Left cardiac atrium (tissue), 4 donors: ENCODE results near the gene RASD1. TPM values are rescaled to one million over a fixed set of nuclear protein-coding genes. Genes with fewer than 3 reads are reported as not detected.
A peak's percentile ranks its signal among the peaks of the same experiment; 100 is the strongest.

Experiments
- ATAC-seq, 2 donors: fragments of 200-7000 bp; cut with Tn5 transposase; one replicate each; pipeline ENCODE4 v1.9.1; 2020; ENCODE audit warnings: mild to moderate bottlenecking in 2 of 2, moderate library complexity in 2 of 2
- DNase-seq: peaks from one replicate; pipeline ENCODE4 v3.0.0-alpha.2; 2020
- intact Hi-C, 2 donors: fragments of 100-400 bp; cut with DNase I; formaldehyde crosslinking; loops; one replicate each; pipeline versions ENCODE4 v1.14.1 to v1.15.1; 2022 to 2023
- total RNA-seq, 2 donors: library from RNA; stranded (reverse); fragmentation: NEBNext Ultra II Directional; extraction: Animal tissue kit (Norgen Biotek cat#: 25700); gene quantifications; one replicate each; pipeline ENCODE4 v1.2.1, GENCODE V29; 2021
- donor health status: DM: no; HTN: yes; CAD: no.
- donor health status: DM: no; HTN: yes; CAD: no; lungs with severe emphysema.
- donor health status: DM: yes; HTN: yes; CAD: no.
- donor health status: Dilated cardiomyopathy.

Gene RASD1
- total RNA-seq, 2 donors from 2014 or later = 35.3 to 55.1 TPM

DNA sequence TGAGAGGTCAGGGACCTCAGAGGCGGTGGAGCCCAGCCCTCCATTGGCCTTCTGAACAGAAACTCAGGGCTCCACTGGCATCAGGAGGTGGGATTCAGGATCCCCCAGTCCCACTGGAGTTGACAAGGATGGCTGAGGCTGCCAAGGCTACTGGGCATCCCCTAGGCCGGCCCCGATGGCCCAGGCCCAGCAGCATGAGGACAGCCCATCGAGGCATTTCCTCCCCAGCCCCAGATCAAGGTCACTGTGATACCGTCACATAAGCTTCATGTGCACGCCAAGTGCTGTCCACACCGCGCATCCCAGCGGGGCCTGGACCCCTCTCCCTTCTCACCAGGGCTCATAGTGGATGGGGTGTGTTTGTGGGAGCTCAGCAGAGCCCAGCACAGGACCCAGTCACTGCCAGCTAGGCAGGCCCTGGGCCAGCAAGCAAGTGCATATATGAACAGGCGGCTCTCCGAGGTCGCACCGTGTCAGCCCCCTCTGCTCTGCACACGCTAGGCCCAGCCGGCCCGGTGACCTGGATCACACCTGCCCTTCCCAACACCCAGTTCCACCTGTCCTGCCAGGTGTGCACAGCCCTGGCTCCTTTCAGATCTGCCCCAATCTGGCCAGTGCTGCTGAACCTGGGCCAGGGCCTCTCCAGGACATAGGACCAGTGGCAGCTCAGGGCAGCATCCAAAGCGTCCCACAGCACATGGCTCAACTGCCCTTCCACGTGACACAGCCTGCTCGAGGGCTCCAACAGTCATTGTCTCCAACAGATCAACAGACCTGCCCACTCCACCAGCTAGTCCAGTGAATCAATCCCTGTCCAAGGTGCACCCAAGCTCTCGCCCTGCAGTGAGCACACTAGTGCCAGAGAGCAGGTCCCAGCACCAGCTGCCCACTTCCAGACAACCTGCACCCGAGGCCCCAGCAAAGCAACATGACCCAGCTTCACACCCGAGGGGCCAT is 32.8 kb upstream of the RASD1 start:
- intact Hi-C loops = no loop called here
- ATAC-seq = peak; percentile 36 to 43
- peak; percentile 24 for DNase-seq

DNA sequence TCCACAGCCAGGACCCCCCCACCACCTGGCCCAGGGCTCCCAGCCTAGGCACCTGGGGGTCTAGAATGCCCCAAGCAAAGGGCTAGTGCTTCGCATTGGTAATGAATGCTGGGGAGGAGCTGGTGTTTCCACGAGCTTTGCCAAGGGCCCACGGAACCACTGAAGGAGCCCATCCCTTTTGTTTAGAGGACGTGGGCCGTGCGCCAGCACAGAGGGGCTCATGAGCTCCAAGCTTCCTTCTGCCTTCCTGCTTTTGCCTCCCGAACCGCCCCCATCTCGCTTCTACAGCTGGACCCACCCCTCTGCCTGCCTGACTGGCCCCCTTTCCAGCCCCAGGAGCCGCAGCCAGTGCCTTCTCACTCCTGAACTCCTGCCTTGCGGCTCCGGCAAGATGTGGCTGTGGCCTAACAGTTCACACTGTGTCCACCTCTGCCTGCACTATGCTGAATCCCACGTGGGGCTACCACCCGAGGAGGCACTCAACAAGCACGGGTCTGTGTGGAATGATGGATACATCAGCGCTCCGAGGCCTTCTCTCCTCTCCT is 31.8 kb upstream of the RASD1 start:
- ATAC-seq (no peak), DNase-seq (peak; percentile 23)
- intact Hi-C loops = no loop called here

DNA sequence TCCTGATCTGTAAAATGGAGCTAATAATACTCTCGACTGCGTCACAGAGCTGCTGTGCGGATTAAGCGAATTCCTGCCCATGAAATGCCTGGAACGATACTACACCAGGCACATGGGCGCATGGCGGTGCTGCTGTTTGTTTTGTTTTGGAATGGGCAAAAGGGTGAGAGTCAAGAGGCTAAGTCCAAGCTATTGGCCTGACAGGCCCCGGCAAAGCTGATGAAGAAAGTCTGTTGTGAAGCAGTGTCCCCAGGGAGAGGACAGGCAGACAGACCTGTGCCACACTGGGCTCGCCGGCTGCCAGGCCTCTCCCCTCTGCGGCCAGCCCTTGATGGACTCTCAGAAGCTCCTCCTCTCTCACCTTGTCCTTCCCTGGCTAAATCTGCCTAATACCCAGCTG is 31.3 kb upstream of the RASD1 start:
- ATAC-seq (peak; percentile 50 to 66), DNase-seq (peak; percentile 15)
- intact Hi-C loops = no loop called here

DNA sequence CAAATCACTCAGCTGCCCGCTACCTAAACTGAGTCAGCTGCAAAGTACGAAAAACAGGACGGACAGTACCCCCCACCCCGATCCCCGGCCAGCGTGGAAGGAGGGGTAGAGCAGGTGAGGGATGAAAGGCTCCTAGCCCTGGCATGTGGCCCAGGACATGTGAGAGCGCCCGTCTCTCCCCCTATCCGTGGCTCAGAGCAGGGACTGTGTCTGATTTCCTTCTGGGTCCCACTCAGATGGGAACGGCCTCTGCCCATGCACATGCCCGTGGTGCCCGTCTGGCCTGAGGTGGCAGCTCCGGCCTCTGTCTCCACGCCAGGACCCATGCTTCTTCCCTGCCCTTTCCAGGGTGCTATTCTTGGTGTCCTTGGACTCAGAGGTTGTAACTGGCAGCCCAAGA is 30.2 kb upstream of the RASD1 start:
- ATAC-seq (peak; percentile 63 to 79), DNase-seq (peak; percentile 55)
- intact Hi-C loops = no loop called here

- intact Hi-C loops = no loop called here
- ATAC-seq (peak in 1 of 2 donors; percentile 8), DNase-seq (peak; percentile 10)
Observed at GRCh38 chr17:17525956-17526355, 29.8 kb upstream of the RASD1 start.

- DNase-seq (peak; percentile 20), ATAC-seq (no peak)
- intact Hi-C loops = no loop called here
Observed at GRCh38 chr17:17525311-17525710, 29.1 kb upstream of the RASD1 start.

DNA sequence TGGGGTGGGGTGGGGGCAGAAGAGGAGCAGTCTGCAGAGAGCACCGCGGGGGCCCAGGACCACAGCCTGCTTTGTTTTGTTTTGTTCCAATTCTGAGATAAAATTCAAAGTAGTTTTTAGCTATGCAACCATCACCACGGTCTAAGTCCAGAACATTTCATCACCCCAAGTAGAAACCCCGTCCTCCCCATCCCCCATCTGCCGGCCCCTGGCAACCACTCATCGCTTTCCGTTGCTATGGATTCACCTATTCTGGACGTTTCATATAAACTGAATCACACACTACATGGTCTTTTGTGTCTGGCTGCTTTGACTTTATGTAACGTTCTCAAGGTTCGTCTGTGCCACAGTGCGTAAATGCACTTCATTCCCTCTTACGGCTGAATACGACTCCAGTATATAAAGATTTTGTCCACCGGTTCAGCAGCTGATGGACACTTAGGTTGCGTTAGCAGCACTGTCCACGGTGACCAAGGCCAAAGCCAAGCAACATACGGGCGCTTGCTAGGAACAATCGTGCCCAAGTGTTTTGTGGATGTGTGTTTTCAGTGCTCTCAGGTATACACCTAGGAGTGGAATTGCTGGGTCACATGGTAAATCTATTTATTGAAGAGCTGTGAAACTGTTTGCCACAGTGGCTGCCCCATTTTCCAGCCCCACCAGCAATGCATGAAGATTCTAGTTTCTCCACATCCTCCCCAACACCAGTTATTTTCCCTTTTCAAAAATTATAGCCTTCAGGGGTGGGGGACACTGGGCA is 27.7 kb upstream of the RASD1 start:
- DNase-seq (no peak), ATAC-seq (no peak)
- intact Hi-C loops = no loop called here

DNA sequence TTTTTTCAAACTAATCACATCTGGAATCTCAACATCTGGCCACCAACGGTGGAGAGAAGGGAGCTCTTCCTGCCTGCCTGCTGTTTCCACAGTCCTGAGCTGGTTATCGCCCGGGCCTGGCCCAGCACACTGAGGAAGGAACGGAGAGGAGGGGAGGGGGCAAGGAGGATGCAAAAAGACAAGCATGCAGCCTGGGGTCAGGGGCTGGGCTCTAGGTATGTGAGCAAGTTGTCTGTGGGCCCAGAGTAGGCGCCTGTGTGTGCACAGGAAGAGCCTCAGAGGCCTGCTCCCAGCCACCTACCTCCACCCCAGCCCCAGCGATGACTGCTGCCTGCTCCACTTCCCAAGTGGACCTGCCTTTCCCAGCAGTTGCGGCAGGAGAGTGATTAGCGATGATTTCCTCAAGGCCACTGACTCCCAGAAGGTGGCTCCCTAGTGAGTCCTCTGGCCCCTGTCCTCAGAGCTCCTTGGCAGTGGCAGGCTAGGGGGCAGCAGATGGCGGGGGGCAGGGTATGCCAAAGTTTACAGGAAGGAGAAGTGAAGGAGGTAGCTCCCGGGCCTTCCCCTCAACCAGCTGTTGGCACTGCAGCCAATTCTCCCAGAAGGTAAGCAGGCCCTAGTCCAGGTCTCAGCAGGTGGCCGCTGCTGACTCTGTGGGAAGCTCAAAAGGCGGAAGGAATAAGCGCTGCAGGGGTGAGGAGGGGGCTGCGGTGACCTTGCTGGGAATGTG is 27.0 kb upstream of the RASD1 start:
- intact Hi-C loops = no loop called here
- ATAC-seq (no peak), DNase-seq (no peak)

GRCh38 chr17:17520599-17521232 is 24.5 kb upstream of the RASD1 start:
- DNase-seq = no peak
- intact Hi-C loops = no loop called here
- ATAC-seq = no peak

DNA sequence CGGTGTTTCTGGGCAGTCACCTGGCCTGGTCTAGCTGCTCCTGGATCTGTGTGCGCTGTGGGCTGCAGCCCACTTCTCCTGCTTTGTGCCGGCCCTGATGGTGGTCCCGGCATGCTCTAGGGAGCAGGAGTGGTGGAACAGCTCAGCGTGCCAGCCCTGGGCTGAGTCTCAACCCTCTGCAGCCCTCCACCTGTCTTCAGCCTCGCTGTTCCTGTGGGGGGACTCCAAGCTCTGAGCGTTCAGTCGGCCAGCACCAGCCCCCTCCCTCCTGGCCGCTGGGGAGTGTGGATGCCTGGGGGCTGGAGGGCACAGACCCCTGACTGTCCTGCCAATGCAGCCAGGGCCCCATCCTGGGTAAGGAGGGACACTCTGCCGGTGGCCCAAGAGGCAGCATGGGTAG is 23.7 kb upstream of the RASD1 start:
- DNase-seq (no peak), ATAC-seq (no peak)
- intact Hi-C loops = no loop called here

- ATAC-seq (no peak), DNase-seq (no peak)
- intact Hi-C loops = no loop called here
Observed at GRCh38 chr17:17518951-17519350, 22.8 kb upstream of the RASD1 start.

DNA sequence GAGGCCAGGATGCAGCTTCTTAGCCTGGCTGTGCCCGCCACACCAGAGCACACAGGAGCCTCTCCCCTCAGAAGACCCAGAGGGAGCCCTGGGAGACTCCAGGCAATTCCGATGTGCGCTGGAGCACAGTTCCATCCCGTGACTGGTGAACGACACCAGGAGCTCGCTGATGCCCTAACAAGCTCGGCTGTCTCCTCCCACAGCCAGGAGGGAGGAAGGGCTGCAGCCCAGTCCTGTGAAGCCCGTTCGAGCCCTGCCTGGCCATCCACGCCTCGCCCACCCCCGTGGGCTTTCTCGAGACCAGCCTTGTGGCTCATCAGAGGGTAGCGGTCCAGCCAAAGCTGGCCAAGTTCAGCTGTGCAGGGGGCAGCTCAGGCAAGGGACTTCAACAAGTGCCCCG is 21.8 kb upstream of the RASD1 start:
- ATAC-seq = no peak
- DNase-seq = no peak

DNA sequence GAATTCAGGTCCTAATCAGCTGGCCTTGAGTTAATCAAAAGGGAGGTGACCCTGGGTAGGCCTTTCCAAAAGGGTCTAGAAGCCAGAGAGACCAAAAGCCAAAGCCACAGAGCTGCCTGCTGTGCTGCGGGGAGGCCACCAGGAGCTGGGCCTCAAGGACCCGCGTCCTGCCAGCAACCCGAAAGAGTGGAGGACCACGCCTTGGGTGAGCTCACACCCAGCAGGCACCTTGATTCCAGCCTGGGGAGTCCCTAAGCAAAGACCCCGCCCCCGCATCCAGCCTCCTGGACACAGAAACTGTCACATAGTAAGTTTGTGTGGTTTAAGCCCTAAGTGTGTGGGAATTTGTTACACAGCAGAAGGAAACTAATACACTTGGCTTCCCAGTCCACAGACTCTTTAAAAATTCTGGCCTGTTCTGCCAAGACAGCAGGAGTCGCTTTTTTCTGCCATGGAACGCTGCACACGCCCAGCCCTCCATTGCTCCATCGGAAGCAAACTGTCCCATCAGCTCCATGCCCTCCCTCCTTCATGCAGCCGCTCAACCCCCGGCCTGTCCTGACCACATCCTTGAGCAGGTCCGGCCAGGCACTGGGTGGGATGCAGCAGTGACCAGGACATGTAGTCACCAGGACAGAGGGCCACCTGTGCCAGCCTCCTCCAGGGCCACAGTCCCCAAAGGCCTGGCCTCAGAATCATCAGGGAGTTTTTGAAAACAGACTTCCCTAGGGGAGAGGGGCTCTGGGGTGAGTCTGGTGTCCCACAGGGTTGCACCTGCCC is 20.9 kb upstream of the RASD1 start:
- ATAC-seq = no peak
- intact Hi-C loops = no loop called here

More for the DNA sequence above, 21.8 kb upstream of the RASD1 start:
- intact Hi-C loops = no loop called here

DNA sequence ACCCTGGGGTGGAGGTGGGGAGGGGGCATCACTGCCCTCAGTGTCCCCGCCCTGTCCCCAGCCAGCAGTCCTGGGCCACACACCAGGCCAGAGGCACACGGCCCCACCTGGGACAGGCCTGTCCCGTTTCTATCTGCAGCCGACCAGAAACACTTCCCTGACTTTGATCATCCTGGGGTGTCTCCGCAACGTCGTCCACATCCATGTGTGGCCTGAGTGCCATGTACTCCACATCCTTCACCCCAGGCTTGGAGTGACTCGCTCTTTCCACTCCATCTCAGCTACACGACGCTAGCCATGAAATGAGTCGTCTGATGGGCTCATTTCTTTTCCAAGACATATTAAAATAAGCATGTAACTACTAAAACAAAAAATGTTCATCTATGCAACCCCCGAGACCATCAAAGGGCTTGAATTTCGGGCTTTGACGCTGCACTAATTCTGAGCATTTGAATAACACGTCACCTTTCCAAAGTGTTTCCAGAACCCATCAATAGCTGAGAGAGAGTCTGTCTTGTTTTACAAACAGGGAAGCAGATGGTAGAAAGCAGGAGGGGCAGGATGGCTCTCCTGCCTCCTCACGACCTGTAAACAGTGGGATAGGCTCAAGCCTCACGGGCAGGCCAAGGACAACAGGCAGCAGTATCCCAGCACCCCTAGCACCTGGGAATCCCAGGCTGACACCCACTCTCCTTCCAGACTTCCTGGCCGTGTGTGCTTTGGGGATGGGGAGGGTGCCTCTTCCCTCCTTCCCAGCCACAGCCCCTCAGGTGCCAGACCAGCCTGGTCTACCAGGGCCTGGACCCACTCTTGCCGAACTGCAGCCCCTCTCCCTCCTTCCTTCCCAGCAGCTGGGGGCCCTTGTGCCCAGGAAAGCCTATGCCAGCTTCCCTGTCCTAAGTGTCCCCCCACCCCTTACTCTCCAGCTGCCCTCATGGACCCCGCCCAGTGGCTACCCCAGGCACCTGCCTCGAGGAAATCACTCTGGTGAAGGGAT is 20.0 kb upstream of the RASD1 start:
- DNase-seq = no peak
- intact Hi-C loops = no loop called here
- ATAC-seq = no peak

More for the DNA sequence above, 20.9 kb upstream of the RASD1 start:
- DNase-seq = no peak

GRCh38 chr17:17514993-17515933 is 19.1 kb upstream of the RASD1 start:
- intact Hi-C loops = no loop called here
- ATAC-seq = peak in 1 of 2 donors; percentile 25
- peak; percentile 15 for DNase-seq
